HCT116 (cell line): Measurements from ENCODE around the gene RNASE2.

Source experiments
- CBX3 ChIP-seq: IDR thresholded peaks from 2 replicates; pipeline ENCODE4 v1.6.1; 2012; ENCODE audit warnings: low read depth
- CTCF ChIP-seq, 3 experiments: fragments of 200-600 bp in 1 of 3; sonication (generic) in 1 of 3; IDR thresholded peaks in 2 of 3; conservative IDR thresholded peaks in 1 of 3; 2 replicates each; pipeline ENCODE4 v1.5.1; 2012 to 2017; ENCODE audit warnings: low read depth in 2 of 3, low read length in 2 of 3, antibody characterized with exemption in 1 of 3, borderline replicate concordance in 1 of 3, control low read depth in 1 of 3, mild to moderate bottlenecking in 1 of 3, mixed read lengths in 1 of 3, mixed run types in 1 of 3, moderate library complexity in 1 of 3; ENCODE audit not compliant: insufficient read depth in 1 of 3
- EZH2phosphoT487 ChIP-seq: fragments of 200-600 bp; IDR thresholded peaks from 2 replicates; pipeline ENCODE4 v1.6.1; 2018; ENCODE audit warnings: antibody characterized with exemption, borderline replicate concordance
- REST ChIP-seq: IDR thresholded peaks from 2 replicates; pipeline ENCODE4 v1.6.1; 2012; ENCODE audit warnings: low read depth
- SP1 ChIP-seq: IDR thresholded peaks from 2 replicates; pipeline ENCODE4 v1.6.1; 2012; ENCODE audit warnings: low read depth
- SRF ChIP-seq: IDR thresholded peaks from 2 replicates; pipeline ENCODE4 v1.6.1; 2012; ENCODE audit warnings: low read depth

- TF ChIP-seq REST (no peak), CBX3 (no peak), EZH2phosphoT487 (no peak), CTCF (IDR thresholded peaks at IDR 0.05 in 2 of 3, conservative IDR thresholded peaks at IDR 0.05 in 1 of 3; ENCODE audit: borderline replicate concordance in 1 of 3, insufficient read depth in 1 of 3, low read depth in 2 of 3, low read length in 2 of 3) (no peak), SRF (no peak), SP1 (no peak)
Observed at GRCh38 chr14:20997115-20997514, 41.8 kb downstream of the RNASE2 start.
